Measurements from ENCODE around the gene IFIT1.
"Not testable (repeated sequence)": the region's sequence is repeated elsewhere in the genome, so short reads cannot be mapped to it uniquely, and the experiment has no call there.

IFIT1 gene

DNA sequence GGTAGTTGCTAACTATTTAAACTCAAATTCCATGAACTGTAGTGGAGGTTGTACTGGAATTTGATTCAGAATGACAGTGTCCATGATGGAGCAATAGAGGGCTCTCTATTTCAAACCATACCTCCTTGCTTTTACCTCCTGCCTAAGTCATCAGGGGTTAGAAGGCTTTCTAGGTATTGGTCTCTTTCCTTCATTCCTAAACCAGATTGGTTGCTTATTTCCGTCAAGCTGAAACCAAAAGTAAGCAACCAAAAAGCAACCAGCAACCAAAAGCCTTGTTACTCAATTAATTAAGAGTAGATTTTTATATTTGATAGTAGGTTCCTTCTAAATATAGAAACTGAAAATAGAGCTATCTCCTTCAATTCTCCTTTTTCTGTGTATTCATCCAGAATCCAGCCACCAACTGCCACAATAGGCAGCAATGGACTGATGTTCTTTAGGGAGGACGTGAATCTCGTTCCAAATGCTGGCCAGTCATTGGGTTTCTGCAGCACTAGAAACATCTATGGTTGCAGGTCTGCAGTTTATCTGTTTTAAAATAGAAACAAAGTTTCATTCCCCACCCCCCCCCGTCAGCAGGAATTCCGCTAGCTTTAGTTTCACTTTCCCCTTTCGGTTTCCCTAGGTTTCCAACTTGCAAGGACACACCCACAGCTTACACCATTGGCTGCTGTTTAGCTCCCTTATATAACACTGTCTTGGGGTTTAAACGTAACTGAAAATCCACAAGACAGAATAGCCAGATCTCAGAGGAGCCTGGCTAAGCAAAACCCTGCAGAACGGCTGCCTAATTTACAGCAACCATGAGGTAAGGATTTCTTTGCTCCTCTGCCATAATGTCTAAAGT is at the start of gene IFIT1:
IFIT1 (plus strand) TSS at position 717 of the 850 bp plus-strand sequence; CDS start at position 807, 90 bp downstream.
- DNase-seq (ENCODE audit: low read depth in 2 of 2, low spot score in 1 of 2) = no peak

DNA sequence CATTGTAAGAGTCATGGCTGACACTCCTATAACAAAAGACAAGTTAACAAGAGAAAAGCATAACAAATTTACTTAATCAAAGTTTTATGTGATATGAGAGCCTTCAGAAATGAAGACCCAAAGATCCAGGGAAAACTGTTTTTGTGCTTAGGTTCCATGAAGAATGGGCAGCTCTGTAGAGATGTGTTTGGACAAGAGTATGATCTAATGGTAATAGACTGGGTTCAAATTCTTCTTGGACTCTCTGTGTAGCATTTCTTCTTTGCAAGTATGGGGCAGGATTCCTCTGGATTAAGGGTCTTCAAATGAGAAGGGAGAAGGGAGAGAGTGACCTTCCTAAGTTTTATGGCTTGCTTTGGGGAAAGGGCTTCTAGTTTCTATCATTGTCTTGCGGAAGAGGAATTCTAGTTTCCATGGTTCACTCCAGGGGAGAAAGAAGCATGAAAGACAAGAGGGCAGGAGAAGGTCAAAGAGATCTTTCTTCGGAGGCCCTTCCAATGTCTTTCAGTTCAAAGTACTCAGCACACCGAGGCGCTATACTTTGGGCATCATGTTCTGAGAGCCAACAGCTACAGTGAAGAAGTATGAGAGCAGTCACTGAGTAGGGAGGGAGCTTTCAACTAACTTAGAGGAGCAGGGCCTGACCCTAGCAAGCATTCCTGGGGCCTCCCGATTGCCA is 49.2 kb upstream of the IFIT1 start:
- DNase-seq (ENCODE audit: low read depth in 2 of 2, low spot score in 1 of 2) = no peak

GRCh38 chr10:89344156-89344555 is 48.3 kb upstream of the IFIT1 start:
- DNase-seq (ENCODE audit: low read depth in 2 of 2, low spot score in 1 of 2) = no peak

GRCh38 chr10:89345367-89346000 is 46.9 kb upstream of the IFIT1 start:
- DNase-seq (ENCODE audit: low read depth in 2 of 2, low spot score in 1 of 2) = no peak

GRCh38 chr10:89346405-89347254 is 45.8 kb upstream of the IFIT1 start:
- DNase-seq (ENCODE audit: low read depth in 2 of 2, low spot score in 1 of 2) = no peak

- no peak for DNase-seq (ENCODE audit: low read depth in 2 of 2, low spot score in 1 of 2)
Observed at GRCh38 chr10:89347701-89348457, 44.5 kb upstream of the IFIT1 start.

DNA sequence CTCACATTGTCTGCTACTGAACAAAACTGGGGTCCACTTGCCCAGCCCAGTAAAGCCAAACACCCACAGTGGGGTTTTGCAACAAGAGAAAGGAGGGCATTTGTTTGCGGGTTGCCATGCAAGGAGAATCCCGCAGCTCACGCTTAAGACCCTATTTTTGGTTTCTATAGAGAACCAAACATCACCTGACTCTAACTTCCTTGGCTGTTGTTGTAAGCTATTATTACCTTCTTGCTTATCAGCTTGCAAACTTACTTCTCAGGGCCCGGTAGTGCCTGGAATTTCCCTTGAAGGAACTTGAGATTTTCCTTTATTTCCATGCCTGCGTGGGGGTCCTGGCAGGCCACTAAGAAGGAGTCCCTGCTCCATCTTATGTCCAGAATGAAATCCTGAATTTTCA is 43.9 kb upstream of the IFIT1 start:
- DNase-seq (ENCODE audit: low read depth in 2 of 2, low spot score in 1 of 2) = no peak

DNA sequence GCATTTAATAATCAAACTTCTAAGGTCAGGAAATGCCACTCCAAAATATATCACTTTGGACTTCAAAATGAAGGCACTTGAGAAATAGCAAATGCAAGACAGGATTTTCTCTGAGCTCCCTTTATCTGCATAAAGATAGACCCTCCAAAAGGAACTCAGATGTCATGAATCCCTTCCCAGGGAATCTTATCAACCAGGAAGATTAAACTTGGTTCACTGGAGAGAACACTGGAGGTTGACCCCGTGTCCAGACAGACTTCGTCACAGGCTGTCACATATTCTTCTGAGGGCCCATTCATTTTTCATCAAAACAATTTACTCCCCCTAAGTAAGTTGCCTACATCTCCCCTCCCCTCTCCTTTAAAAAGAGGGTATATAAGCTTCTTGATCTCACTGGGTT is 43.4 kb upstream of the IFIT1 start:
- no peak for DNase-seq (ENCODE audit: low read depth in 2 of 2, low spot score in 1 of 2)

DNA sequence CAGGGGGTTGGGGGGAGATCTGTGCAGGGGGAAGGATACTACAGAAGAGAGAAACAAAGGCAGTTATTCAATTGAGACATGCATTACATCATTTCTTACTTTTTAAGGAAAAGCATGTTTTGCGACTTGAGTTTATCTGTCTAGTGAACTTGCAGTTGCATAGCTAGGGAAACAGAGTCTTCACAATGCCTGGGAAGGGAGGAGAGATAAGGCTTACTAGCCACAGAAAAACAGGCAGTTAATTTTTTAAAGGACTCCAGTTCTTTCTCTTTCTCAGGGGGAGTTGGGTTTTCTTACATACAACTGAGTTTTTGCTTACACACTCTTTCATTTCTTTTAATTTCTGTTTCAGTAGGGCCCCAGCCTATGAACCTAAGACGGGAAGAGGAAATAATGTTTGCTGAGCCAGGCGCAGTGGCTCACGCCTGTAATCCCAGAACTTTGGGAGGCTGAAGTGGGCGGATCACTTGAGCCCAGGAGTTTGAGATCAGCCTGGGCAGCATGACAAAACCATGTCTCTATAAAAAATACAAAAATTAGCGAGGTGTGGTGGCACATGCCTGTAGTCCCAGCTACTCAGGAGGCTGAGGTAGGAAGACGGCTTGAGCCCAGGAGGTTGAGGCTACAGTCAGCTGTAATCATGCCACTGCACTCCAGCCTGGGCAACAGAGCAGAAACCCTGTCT is 41.6 kb upstream of the IFIT1 start:
- DNase-seq (ENCODE audit: low read depth in 2 of 2, low spot score in 1 of 2) = not testable (repeated sequence)

DNA sequence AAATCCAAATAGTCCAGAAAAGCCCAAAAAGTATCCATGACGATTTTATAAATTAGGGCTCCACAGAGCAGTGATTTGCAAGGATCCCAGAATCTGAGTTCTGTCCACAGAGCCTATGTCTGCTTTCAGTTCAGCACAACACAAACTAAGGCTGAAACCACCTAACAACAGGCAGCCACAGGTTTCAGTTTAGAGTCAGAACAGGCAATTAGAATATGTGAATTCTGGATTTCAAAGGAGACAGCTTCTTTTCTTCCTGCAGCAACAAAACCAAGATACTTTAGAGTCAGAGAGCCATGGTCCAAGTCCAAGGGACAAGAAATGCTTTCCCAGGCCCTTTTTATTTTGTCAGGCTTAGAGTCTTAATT is 41.0 kb upstream of the IFIT1 start:
- no peak for DNase-seq (ENCODE audit: low read depth in 2 of 2, low spot score in 1 of 2)

- no peak for DNase-seq (ENCODE audit: low read depth in 2 of 2, low spot score in 1 of 2)
Observed at GRCh38 chr10:89351780-89352597, 40.4 kb upstream of the IFIT1 start.

DNA sequence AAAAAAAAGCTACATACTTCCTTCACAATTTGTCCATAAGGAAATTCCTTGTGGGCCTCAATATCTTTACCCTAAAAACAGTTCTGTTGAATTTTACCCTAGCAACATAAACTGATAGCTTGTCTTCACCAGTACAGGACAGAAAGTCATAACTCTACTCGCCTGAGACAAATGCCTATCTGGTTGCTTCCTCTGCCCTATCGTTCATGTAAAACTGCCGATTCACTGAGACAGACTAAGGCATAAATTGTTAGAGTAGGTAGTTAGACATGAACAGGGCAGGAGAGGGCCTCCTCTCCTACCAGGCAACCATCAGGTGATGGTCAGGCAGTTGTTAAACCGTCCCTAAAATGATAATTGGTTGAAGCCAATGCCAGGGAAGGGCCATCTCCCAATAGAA is 39.6 kb upstream of the IFIT1 start:
- no peak for DNase-seq (ENCODE audit: low read depth in 2 of 2, low spot score in 1 of 2)

- DNase-seq (ENCODE audit: low read depth in 2 of 2, low spot score in 1 of 2) = no peak
Observed at GRCh38 chr10:89355394-89355931, 37.0 kb upstream of the IFIT1 start.

DNA sequence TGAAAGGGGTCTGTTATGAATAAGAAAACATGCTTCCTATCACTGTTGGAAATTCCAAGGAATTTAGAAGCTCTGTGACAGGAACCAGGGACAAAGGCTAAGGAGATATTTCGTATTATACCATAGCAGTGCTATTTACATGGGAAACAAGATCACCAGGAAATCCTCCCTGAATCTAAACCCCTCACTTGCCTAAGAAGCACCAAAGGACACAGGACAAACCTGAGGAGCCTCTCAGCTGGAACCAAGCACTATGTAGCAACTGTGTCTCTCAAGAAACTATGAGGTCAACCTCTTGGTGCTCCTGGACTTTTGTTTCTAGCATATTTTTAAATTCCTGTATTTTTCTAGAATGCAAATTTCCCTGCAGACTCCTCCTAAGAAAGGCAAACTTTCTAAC is 35.3 kb upstream of the IFIT1 start:
- DNase-seq (ENCODE audit: low read depth in 2 of 2, low spot score in 1 of 2) = no peak

GRCh38 chr10:89357975-89358374 is 34.4 kb upstream of the IFIT1 start:
- DNase-seq (ENCODE audit: low read depth in 2 of 2, low spot score in 1 of 2) = no peak

DNA sequence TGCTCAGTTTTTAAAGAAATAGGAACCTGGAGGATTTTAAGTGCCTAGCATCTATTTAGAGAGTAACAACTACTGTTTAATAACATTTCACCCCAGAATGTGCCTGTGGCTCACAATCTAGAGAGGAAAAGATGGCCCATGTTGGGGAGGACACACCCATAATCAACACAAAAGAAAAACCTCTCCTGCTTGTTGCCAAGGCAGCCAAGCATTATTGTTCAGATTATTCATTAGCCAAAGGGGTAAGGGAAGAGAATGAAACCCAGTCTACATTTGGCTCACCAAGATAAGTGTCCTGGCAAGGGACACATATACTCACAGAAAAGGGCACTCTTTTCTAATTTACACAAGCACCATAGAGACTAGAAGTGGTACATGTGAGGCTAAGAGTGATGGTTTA is 32.3 kb upstream of the IFIT1 start:
- DNase-seq (ENCODE audit: low read depth in 2 of 2, low spot score in 1 of 2) = no peak

- no peak for DNase-seq (ENCODE audit: low read depth in 2 of 2, low spot score in 1 of 2)
Observed at GRCh38 chr10:89362929-89363328, 29.5 kb upstream of the IFIT1 start.

- DNase-seq (ENCODE audit: low read depth in 2 of 2, low spot score in 1 of 2) = no peak
Observed at GRCh38 chr10:89363729-89364442, 28.5 kb upstream of the IFIT1 start.
